ENCODE results near the gene C1QTNF8.

Gene C1QTNF8, protein sequence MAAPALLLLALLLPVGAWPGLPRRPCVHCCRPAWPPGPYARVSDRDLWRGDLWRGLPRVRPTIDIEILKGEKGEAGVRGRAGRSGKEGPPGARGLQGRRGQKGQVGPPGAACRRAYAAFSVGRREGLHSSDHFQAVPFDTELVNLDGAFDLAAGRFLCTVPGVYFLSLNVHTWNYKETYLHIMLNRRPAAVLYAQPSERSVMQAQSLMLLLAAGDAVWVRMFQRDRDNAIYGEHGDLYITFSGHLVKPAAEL

DNA sequence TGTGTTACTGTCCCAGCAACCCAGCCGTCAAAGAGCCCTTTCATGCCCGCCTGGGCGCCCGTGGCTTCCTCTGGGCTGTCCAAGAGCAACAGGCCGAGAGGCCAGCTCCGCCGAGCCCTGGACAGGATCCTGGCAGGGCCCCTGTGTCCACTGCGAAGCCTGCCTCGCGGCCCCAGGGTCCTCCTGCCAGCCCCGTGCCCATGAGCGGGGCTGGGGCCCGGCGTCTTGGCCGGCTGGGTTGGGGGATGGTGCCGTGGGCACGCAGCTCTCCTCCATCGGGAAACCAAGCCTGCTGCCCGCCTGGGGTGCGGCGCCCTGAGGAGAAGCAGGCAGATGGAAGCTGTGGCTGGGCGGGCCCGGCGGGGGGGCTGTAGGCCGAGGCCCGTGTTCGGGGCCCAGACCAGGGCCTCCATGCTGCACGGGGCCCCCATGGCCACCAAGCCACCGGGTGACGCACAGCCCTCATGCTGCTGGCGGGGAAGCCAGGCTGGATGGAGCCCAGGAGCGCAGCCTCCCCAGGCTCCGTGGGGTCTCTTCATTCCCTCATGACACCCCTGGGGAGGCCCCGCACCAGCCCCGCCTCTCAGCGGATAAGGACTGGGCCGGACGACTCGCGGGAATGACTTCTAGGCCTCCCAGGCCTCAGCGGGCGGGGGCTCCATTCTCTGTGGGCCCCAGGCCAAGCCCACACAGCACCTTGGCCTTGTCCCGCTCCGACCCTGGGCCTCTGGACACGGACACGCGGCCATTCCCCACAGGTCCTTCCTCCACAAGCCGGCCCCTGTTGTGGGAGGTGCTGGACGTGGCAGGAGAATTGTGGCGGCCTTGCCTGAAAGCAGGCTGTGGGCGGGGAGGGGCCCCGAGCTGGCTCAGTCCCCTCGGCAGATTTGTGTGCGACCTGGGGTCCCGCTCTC, at the start of gene C1QTNF8:
Gene C1QTNF8 (minus strand): TSS at position 76 of the 914 bp plus-strand sequence. CDS start 1,322 bp downstream, outside the sequence.
- no peak for DNase-seq

DNA sequence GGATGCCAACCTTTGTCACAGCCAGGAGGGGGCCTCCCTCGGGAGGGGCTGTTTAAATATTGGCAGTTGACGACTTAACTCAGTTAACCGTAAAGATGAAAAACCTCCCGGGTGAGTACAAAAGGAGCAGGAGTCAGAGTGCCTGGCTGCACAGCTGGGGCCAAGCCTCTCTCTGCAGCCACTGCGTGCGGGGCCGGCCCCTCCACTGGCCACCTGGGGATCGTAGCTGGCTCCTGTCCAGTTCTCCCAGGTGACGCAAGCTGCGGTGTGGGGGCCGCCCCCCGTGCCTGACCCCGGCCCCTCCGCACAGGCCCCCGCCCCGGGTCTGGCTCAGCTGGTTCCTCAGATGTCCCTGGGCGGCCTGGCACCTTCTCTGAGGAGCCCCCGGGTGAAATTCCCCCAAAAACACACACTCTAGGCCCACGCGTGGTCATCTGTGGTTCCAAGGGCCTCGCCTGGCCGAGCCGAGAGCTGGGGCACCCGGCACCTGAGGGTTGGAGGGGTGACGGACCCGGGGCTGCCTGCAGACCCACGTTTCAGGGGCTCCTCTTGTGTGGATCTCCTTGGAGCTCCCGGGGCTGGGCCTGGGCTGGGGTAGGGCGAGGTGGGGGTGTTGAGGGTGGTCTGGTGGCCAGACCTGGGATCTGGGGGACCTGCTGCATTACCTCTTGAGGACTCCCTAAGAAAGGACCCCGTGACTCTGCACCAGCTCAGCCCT, 49.5 kb upstream of the C1QTNF8 start:
- DNase-seq: no peak

DNA sequence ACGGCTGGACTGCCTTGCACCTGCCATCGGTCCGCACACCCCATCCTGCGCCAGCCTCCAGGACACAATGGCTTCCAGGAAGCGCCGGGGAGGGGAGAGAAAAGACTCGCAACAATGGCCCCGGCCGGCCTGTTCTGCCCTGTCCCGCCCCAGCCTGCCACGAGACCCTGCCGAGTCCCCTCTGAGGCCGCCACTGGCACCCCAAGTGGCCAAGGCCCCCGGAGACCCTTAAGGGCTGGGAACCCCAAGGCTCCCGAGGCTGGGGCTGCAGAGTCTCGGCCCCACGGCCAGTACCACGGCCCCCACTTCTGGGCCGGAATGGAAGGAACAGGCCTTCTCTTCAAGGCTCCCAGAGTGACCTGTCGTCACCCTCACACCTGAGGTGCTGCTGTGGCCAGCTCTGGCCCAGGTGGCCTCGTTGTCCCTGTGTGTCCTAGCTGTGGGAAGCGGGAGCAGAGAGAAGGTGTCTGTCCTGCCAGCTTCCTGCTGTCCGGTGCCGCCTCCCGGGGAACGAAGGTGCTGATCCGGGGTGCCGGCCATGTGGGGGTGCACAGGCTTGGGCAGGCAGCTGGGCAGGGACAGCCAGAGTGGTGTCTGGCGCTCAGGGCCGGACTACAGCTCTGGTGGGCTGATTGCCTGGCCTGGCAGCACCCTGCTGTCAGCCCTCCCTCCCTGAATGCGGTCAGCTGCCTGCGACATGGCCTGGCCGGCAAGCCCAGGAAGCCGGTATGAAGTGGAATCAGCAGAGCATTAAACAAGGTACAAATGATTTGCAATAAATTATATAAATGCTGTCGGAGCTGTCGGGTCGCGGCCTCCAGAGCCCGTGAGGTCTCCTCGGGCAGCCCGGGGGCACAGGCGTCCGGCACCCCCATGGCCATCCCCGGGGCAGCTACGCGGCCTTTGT, 48.7 kb upstream of the C1QTNF8 start:
- DNase-seq: no peak

DNA sequence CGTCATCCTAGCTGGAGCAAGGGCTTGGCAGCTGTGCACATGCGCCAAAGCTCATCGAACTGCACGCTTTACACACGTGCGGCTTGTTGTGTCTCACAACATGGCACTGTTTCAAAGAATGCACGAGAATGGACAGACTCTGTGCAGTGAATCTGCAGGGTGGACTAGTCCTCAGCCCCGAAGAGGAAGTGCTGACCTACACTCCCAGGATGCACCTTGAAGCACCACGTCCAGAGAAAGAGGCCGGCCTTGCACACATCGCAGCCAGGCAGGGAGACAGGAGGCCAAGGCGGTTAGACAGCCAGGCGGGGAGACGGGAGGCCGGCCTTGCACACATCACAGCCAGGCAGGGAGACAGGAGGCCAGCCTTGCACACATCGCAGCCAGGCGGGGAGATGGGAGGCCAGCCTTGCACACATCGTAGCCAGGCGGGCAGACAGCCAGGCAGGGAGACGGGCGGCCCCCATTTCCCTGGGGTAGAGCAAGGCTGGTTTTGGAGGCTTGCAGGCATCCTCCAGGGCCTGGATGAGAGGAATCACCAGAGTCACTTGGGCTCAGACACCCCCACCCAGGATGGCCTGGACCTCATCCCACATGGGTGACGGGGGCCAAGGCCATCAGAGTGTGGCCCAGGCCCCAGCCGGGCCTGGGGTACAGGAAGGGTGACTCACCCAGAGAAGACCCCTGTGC, 47.9 kb upstream of the C1QTNF8 start:
- DNase-seq: no peak

DNA sequence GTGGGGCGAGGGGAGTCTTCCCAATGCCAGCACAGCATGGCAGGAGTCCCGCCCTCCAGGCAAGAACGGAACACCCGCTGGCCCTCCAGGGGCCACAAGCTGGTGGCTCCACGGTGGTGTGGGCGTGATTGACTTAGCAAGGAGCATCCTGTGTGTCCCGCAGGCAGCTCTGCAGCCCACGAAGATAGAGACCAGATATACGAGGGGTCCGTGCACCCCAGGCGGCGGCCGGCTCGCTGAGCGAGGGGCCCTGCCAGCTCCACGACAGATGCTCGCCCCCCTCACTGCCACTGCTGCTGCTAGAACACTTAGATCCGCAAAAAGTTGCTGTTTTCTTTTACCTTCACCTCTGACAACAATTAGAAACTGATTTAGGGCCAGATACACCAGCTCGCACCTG, 46.9 kb upstream of the C1QTNF8 start:
- DNase-seq: no peak

DNA sequence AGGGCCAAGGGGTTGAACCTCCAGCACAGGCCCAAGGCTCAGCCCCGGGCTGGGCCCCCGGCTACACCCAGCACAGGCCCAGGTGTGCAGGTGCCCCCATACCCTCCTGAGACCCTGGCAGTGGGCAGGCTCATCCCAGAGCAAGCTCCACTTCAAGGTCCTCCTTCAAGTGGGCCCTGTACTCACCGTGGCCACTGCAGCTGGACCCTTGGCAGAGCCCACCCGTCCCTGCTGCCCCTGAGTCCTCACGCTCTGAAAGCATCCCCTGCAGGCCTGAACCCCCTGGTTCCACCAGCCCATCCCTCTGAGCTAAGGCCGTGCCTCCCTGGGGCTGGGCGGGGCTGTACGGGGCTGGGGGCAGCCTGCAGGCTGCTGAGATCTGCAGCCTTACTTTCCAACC, 45.7 kb upstream of the C1QTNF8 start:
- no peak for DNase-seq

DNA sequence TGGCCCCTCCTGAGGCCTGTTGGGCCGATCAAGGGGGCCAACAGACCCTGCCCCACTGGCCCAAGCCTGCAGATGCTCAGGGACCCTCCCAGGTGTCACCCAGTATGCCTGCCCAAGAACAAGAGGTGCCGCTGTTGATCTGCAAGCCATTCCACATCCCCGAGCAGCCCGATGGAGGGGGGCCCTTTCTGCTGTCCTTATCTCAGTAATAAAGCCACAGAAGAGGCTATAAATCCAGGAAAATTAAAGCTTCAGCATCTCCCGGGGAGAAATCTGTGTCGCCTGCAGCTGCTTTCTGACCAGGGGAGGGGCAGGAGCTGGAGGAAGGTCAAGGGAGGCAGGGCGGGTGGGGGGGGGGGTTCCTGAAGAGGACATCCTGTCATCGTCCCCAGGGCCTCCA, 45.1 kb upstream of the C1QTNF8 start:
- no peak for DNase-seq

DNA sequence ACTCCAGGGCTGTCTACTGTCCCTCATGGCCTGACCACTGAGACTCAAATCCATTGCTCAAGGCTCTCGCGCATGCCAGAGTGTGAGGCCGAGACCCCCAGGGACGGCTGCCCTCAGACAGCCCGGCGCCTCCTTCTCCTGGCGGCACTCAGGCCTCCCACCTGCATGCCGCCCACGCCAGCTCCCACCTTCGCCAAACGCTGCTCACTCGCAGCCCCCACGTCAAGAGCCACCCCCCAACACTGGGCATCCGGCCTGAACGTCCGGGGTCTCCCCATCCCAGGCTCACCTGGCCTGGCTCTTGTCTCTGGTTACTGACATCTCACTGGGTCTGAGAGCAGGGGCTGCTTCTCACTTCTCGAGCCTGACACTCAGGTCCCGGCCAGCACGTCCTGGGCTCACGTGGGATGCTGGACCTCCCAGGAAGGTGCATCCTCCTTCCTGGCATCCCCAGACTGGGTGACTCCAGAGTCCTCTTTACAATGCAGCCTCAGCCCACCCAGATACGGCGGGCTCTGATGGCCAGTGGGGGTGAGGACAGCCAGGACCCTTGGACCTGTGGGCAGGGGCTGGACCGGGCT, 44.6 kb upstream of the C1QTNF8 start:
- no peak for DNase-seq

DNA sequence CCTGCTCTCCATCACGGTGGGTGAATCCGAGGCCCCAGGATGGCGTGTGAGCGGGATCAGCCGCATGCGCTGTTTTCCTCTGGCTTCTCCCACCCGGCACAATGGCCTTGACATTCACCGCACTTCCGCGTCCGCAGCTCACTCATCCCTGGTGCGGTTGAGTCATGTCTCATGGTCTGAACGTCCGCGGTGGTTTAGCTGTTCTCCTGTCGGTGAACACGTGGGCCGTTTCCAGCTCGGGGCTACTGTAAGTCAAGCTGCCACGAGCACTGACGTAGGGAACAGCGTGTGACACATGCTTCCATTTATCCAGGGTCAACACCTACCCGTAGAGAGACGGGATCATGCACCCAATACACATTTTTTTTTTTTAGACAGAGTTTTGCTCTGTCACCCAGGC, 41.6 kb upstream of the C1QTNF8 start:
- no peak for DNase-seq

DNA sequence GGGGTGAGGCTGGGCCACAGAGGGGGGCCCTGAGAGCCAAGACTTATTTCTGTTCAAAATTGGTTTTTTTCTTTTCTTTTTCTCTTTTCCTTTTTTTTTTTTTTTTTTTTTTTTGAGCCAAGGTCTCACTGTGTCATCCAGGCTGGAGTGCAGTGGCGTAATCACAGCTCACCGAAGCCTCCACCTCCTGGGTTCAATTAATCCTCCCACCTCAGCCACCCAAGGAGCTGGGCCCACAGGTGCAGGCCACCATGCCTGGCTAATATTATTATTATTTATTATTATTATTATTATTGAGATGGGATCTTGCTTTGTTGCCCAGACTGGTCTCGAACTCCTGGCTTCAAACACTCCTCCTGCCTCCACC, 39.4 kb upstream of the C1QTNF8 start:
- no peak for DNase-seq

DNA sequence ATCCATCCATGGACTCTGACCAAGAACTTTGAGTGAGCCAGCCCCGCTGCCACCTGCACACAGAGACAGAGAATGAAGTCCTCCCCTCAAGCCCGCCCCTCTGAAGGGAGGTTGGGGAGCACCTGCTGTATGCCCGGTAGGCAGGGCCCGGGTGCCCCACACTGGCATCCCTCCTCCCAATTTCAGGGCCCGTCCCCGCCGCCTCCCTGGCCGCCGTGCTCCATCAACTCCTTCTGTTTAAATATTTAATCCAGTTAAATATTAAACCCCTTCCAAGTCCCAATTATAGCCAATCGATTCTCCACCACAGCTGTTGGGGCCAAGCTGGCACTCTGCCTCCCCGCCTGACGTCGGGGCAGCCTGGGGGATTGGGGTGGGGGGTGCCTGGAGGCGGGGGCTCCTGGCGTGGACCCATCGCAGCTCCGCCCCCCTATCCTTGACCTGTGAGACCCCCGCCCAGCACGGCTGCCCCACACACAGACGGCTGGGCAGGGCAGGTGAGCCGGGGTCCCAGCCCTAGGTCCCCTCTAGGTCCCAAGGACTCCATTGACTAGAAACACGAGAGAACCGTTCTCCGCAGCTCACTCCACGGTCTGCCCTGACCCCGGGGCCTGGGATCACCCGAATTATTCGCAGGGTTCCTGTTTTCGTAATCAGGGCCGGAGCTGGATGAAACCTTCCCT, 38.9 kb upstream of the C1QTNF8 start:
- DNase-seq: no peak

DNA sequence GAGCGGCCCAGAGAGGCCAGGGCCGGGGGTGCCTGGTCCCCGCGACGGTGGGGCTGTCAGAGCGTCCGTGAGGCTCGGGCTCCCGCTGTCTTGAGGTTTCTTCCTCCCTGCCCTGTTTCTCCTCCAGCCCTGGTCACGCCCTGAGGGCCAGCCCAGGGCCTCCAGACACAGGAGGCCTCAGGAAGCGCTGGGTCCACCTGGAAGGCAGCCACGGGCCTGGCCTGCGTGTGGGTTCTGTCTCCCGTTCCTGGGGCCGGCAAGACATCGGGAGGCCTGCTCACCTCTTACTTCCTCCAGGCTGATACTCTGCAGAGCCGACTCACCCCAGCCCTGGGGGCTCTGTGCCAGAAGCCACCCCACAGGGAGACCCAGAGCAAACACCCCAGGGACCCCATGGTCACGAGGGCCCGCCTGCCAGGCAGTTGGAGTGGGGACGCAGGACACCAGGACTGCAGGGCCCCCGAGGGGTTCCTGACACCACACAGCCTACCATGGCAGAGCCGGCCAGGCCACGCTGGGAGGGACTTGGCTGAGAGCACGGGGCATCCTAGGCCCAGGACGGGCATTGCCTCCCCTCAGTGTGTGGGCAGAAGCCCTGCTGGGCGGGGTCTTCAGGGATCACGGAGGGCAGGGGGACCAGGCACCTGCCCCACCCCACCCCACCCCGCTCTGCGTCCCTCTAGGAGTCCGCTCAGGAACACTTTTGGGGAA, 37.9 kb upstream of the C1QTNF8 start:
- no peak for DNase-seq

DNA sequence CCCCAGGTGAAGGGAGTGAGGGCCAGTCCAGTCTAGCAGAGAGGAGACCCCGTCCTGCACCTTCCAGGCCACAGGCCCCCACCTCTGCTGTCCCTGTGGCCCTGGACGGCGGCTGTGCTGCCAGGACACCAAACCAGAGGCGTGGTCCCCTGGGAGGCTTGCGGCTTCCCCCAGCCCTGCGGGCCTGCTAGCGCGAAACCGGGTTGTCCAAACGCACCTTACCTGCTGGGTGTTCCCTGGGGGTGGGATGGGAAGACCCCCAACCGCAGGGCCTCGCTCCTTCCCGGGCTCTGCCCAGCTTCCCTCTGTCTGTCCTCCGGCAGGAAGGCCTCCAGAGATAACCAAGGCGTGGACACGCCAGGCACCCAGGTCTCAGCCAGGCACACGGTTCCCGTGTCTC, 37.2 kb upstream of the C1QTNF8 start:
- no peak for DNase-seq

DNA sequence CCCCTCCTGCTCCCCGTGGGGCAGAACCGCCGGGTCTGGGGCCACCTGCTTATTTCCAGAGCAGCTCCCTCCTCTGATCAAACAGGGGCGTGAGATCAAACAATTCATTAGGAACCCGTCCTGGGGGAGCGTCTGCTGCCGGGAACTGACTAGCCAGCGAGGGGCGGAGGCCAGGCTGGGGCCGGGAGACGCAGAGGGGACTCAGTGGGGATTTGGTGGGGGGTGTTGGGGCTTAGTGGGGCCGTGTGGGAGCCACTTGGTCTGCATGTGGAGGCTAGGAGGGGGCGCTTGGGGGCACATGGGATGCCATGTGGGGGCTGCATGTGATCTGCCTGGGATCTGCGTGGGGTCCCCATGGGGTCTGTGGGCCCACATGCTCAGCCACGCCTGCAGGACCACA, 36.4 kb upstream of the C1QTNF8 start:
- DNase-seq: no peak

DNA sequence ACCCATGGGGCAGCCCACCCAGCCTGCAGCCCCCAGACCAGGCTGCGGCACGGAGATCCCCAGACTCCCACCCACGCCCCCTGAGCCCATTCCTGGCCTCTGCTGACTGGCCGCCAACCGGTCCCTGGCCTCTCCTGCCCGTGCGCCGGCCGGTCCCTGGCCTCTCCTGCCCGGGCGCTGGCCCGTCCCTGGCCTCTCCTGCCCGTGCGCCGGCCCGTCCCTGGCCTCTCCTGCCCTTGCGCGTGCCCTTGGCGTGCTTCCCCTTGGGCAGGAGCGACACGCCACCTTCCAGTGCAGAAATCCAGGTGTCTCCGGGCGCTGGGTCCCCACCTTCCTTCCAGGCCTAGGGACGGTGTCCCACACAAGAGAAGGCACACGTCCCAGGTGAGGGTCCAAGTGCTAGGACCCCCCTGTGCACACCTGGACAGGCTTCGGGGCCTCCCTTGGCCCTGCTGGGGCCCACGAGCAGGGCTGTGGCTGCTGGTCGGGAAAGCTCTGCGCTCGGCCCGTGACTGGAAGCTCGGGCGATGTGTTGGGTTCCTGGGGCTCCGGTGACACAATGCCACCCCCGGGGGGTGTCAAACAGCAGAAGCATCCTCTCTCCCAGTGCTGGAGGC, 35.4 kb upstream of the C1QTNF8 start:
- no peak for DNase-seq

DNA sequence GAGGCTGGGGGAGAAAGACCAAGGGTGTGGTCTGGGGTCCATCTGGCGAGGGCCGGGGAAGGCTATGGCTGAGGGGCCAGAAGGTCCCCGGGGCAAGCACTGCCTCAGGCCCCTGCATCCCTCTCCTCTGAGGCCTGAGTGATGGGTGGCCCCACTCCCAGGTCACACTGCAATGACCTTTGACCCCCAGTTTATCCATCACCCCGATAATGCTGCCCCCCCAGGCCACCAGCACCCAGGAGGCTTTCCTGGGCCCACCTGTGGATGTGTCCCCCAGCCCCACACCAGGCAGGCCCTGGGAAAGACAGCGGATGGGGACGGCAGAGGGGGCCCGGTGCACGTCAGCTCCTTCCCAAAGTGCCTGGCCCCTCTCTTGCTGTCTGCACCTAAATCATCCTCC, 34.3 kb upstream of the C1QTNF8 start:
- no peak for DNase-seq

DNA sequence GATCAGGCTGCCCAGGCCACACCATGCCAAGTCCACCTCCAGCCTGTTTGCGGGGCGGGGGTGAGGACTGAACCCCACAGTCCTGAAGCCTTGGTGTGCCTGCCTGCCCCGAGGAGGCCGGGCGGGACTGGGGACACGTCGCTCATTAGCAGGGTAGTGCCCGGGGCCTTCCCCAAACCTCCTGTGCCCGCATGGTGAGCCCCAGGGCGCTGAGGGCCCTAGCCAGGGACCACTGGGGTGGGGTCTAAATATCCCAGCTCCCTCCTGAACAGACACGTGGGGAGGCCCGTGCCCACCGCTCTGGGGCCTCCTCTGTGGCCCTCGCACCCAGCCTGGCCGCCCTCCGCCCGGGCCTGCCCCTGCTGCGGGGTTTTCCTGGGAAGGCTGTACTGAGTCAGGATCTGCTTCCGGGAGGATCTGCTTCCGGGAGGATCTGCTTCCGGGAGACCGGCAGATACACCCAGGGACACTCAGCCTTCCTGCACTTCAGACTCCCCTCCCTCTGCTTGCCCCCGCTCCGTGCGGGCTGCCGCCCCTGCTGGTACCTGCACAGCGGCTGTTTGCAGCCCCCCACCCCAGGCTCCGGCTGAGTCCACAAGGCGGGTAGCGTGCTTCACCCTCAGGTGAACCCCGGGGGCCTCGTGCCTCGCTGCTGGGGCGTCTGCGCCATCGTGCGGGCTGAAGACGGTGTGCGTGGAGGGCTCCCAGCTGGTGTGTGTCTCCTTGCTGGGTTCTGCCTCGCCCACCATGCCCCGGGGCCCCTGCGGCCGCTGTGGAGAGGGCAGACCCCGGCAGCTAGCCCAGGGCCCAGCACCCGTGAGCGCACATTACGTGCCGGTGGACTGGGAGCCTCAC, 33.3 kb upstream of the C1QTNF8 start:
- no peak for DNase-seq

DNA sequence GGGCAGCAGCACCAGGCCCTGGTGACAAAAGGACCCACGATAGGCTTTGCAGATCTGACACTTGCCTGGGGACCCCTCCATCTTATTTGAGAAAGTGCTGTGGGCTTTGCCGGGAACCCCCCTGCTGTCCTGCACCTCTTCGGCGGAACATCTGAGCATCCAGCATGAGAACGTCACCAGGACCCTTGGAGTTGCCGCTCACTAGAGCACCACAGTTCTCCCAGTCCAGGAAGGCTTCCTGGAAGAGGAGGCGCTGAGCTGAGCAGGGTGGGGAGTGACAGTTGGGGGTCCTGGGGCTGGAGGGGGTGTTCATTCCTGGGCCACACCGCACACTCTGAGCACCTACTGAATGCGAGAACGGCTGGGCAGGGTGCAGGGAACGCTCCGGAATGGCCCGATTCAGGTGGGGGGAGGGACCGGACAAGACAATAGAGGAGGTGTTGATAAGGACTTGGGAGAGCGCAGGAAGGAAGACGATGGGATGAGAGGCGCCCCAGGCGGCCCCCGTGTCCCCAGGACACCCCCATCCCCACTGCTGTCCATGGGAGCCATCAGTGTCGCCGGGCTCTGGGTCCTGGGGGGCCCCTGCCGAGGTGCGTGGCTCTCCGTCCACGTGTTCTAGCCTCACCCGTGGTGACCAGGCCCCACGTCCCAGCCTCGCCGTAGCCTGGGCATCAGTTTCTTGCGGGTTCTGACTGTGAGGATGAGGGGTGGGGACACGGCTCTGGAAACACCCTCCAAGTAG, 32.1 kb upstream of the C1QTNF8 start:
- no peak for DNase-seq

Data from CD4-positive, alpha-beta T cell treated with Interleukin-4 for 1 hour (primary cell).